ENCODE results near the gene SYNJ1.

The SYNJ1 gene

DNA sequence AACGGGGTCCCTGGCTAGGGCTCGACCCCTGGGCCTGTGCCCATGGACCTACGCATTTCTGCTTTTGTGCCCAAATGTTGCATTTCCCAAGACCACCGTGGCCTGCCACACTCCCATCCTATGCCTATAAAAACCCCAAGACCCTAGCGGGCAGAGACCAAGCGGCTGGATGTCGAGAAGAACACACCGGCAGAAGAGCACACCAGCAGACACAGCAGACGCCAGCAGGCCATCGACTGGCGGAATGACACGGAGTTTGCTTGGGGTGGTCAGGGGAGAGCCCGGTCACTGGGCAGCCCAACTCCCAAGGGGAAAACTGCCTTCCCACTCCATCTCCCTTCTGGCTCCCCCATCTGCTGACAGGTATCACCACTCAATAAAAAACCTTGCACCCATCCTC, 146.9 kb downstream of the SYNJ1 start:
- no peaks in the 10 kb centered on the region for H3K9me3 ChIP-seq (ENCODE audit: control insufficient read depth, insufficient read depth, low read length)
- H3K36me3 ChIP-seq (ENCODE audit: insufficient read depth, low read length) = no peaks in the 10 kb centered on the region
- H3K9ac ChIP-seq (ENCODE audit: low read depth, low read length) = no peak overlapping the region
- no peaks in the 10 kb centered on the region for H3K4me1 ChIP-seq (ENCODE audit: insufficient read depth, low read length)

All from ES-I3 (cell line).